Esophagus muscularis mucosa (tissue), 4 donors: ENCODE results near the gene DLG5. TPM values are rescaled to one million over a fixed set of nuclear protein-coding genes. Genes with fewer than 3 reads are reported as not detected.
A peak's percentile ranks its signal among the peaks of the same experiment; 100 is the strongest.

ENCODE experiments used
- DNase-seq: peaks from one replicate; pipeline ENCODE4 v3.0.0-alpha.2; 2017; ENCODE audit errors: extremely low spot score
- H3K27ac ChIP-seq, 4 donors: fragments of 200-600 bp; sonication (generic); replicated peaks in 1 of 4; 1 replicate in 3 of 4; 2 replicates in 1 of 4; pipeline ENCODE4 v1.5.1; 2016 to 2019; ENCODE audit warnings: mild to moderate bottlenecking in 1 of 4
- H3K27me3 ChIP-seq, 4 donors: fragments of 200-600 bp; sonication (generic); one replicate each; pipeline versions ENCODE4 v1.5.1 to v1.6.0; 2016 to 2019
- H3K36me3 ChIP-seq, 4 donors: fragments of 200-600 bp; sonication (generic); one replicate each; pipeline ENCODE4 v1.5.1; 2016 to 2019
- H3K4me1 ChIP-seq, 4 donors: fragments of 200-600 bp; sonication (generic); one replicate each; pipeline ENCODE4 v1.5.1; 2016 to 2019
- H3K4me3 ChIP-seq, 4 donors: fragments of 200-600 bp; sonication (generic); 1 replicate in 2 of 4; 2 replicates in 2 of 4; pipeline ENCODE4 v1.5.1; 2016 to 2019; ENCODE audit warnings: mild to moderate bottlenecking in 4 of 4, moderate library complexity in 1 of 4
- H3K9me3 ChIP-seq, 4 donors: fragments of 200-600 bp; sonication (generic); 1 replicate in 3 of 4; 2 replicates in 1 of 4; pipeline ENCODE4 v1.5.1; 2016 to 2019
- EP300 ChIP-seq: sonication (generic); formaldehyde crosslinking; IDR thresholded peaks from one replicate; pipeline ENCODE4 v1.6.1; 2017; ENCODE audit warnings: antibody characterized with exemption
- POLR2A ChIP-seq: fragments of 450-650 bp; IDR thresholded peaks from one replicate; pipeline ENCODE4 v1.6.1; 2017; ENCODE audit warnings: antibody characterized with exemption, moderate library complexity, mild to moderate bottlenecking, low read depth
- POLR2AphosphoS5 ChIP-seq, 2 donors: sonication (generic); formaldehyde crosslinking; IDR thresholded peaks; one replicate each; pipeline ENCODE4 v1.6.1; 2017; ENCODE audit warnings: antibody characterized with exemption in 2 of 2
- WGBS: methylation state at CpG from one replicate; pipeline ENCODE4 v1.1.5; 2018; 5-methylcytosine and 5-hydroxymethylcytosine counted together
- intact Hi-C: fragments of 100-400 bp; cut with DNase I; formaldehyde crosslinking; loops from one replicate; pipeline ENCODE4 v1.15.1; 2023
- total RNA-seq, 4 donors: library from RNA; depleted of rRNA; stranded (reverse); fragments of >200 nt; gene quantifications; one replicate each; pipeline versions ENCODE4 v1.1.0 to v1.2.1, GENCODE V29; 2016
- TF ChIP-seq, protein P1 (sequence below), 3 experiments: fragments of 200-600 bp in 2 of 3; fragments of 450-650 bp in 1 of 3; sonication (generic) in 2 of 3; IDR thresholded peaks; one replicate each; pipeline ENCODE4 v1.5.1; 2017 to 2019; ENCODE audit warnings: antibody characterized with exemption in 3 of 3, mild to moderate bottlenecking in 2 of 3, moderate library complexity in 1 of 3

Gene DLG5
- total RNA-seq, 4 donors from 2014 or later = 55.7 to 120 (median 76.6) TPM

DNA sequence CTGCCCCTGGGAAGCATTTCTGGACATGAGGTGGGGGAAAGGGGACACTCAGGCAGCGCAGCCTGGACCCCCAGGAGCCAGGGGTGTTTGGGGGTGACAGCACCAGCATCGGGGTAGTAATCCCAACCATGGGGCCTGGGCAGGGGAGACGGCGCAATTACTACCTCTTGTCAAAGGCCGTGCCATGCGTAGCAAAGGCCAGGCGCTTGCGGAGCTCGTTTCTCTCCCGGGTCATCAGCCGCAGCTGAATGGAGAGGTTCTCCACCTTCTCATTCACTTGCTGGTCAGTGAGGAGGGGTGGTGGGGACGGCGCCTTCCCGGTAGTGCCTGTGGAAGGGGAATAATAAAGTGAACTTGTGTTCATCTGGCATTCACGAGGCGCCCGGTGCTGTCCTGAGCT, 70.0 kb downstream of the DLG5 start:
- no peak for DNase-seq
- Histone ChIP-seq H3K9me3 (no peaks in the 10 kb centered on the region), H3K4me1 (peaks cover 0 to 25% (median 19%) of the 10 kb centered on the region in 4 donors), H3K36me3 (peaks cover 20 to 63% (median 46%) of the 10 kb centered on the region in 4 donors), H3K27me3 (no peaks in the 10 kb centered on the region), H3K4me3 (no peak overlapping the region), H3K27ac (no peak overlapping the region)
- intact Hi-C loops = no loop called here
- TF ChIP-seq POLR2AphosphoS5 (IDR thresholded peaks at IDR 0.05) (no peak), POLR2A (no peak), EP300 (no peak)
- TF ChIP-seq, protein P1, sequence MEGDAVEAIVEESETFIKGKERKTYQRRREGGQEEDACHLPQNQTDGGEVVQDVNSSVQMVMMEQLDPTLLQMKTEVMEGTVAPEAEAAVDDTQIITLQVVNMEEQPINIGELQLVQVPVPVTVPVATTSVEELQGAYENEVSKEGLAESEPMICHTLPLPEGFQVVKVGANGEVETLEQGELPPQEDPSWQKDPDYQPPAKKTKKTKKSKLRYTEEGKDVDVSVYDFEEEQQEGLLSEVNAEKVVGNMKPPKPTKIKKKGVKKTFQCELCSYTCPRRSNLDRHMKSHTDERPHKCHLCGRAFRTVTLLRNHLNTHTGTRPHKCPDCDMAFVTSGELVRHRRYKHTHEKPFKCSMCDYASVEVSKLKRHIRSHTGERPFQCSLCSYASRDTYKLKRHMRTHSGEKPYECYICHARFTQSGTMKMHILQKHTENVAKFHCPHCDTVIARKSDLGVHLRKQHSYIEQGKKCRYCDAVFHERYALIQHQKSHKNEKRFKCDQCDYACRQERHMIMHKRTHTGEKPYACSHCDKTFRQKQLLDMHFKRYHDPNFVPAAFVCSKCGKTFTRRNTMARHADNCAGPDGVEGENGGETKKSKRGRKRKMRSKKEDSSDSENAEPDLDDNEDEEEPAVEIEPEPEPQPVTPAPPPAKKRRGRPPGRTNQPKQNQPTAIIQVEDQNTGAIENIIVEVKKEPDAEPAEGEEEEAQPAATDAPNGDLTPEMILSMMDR (IDR thresholded peaks at IDR 0.05) = no peak
- WGBS = 95% methylated on average over 17 of the region's 17 CpGs

DNA sequence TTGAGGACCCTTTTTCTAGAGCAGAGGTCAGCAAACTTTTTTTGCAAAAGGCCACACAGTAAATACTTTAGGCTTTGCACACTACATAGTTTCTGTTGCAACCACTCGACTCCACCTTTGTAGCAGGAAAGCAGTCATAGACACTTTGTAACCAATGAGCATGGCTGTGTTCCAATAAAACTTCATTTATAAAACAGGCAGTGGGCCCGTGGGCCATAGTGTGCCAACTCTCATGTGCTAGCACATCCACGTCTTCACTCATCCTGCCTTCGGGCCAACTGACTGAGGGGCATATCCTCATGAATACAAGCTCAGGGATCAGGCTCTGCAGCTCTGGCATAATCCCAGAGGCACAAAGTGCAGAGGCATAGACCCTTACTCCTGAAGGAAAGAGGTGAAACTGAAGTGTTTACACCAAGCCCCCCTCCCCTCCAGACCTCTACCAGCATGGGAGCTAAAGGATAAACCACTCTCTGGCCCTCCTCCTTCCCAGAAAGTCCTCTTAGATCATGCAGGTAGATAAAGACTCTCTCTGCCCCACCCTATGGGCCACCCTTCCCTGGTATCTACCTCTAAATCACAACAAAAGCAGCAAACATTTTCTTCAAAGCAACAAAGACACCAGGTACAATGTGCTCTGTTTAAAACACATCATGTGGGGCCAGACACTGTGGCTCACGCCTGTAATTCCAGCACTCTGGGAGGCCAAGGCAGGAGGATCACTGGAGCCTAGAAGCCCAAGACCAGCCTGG, 71.0 kb downstream of the DLG5 start:
- peaks cover 0 to 17% (median 12%) of the 10 kb centered on the region in 4 donors for H3K4me1 ChIP-seq
- H3K9me3 ChIP-seq = no peaks in the 10 kb centered on the region
- intact Hi-C loops = no loop called here
- 63% methylated on average over 5 of the region's 5 CpGs for whole genome bisulfite sequencing
- peak overlapping the region in 3 of 4 donors; percentile 36 to 50 (median 47) for H3K27ac ChIP-seq
- H3K4me3 ChIP-seq = no peak overlapping the region
- H3K27me3 ChIP-seq = no peaks in the 10 kb centered on the region
- no peak for TF ChIP-seq POLR2A
- no peak for TF ChIP-seq EP300
- TF ChIP-seq, protein P1 (IDR thresholded peaks at IDR 0.05) = no peak
- no peak for TF ChIP-seq POLR2AphosphoS5 (IDR thresholded peaks at IDR 0.05)
- H3K36me3 ChIP-seq = peaks cover 20 to 73% (median 55%) of the 10 kb centered on the region in 4 donors
- DNase-seq = no peak

DNA sequence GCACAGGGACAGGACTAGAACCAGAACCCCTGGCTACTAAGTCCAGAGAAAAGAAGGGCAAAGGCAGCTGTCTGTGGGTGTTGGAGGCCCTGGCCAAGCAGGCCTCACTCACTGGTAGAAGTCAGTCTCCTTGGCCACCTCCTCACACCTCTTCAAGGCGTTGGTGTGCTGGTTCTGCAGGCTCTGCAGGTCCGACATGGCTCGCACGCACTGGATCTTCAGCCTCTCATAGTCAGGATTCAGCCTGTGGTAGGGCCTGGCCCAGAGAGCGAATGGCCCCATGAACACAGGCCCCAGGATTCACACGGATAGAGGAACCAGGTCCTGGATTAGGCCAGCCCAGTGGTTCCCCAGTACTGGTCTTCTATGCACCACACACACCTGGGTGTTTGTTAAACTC, 72.4 kb downstream of the DLG5 start:
- intact Hi-C loops = no loop called here
- no peak overlapping the region for H3K4me3 ChIP-seq
- no peak for DNase-seq
- H3K27me3 ChIP-seq = no peaks in the 10 kb centered on the region
- H3K9me3 ChIP-seq = no peaks in the 10 kb centered on the region
- H3K4me1 ChIP-seq = peaks cover 0 to 29% (median 18%) of the 10 kb centered on the region in 4 donors
- WGBS = 95% methylated on average over 3 of the region's 6 CpGs
- no peak overlapping the region for H3K27ac ChIP-seq
- TF ChIP-seq POLR2AphosphoS5 (IDR thresholded peaks at IDR 0.05) (no peak), POLR2A (no peak), EP300 (no peak)
- TF ChIP-seq, protein P1 (IDR thresholded peaks at IDR 0.05) = no peak
- H3K36me3 ChIP-seq = peaks cover 20 to 69% (median 57%) of the 10 kb centered on the region in 4 donors

DNA sequence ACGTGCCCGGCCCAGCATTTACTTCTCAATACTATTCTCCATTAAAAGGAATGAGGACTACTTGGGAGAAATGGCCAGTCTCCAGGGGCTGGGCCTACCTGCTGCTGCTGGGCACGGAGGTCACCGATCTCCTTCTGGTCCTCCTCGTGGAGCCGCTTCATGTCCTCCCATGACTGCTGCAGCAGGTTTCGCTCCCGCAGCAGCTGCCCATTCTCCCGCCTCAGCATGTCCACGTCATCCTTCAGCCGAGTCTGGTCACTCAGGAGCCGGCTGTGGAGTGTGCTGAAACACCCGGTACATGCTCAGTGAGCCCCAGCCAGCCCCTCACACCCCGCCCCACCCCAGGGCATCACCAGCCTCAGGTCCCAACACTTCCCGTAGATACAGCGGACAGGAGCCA, 73.3 kb downstream of the DLG5 start:
- Histone ChIP-seq H3K4me1 (peaks cover 0 to 34% (median 22%) of the 10 kb centered on the region in 4 donors), H3K9me3 (no peaks in the 10 kb centered on the region), H3K36me3 (peaks cover 20 to 67% (median 59%) of the 10 kb centered on the region in 4 donors), H3K27ac (no peak overlapping the region), H3K27me3 (no peaks in the 10 kb centered on the region), H3K4me3 (no peak overlapping the region)
- intact Hi-C loops = no loop called here
- TF ChIP-seq POLR2A (no peak), POLR2AphosphoS5 (IDR thresholded peaks at IDR 0.05) (no peak), EP300 (no peak)
- TF ChIP-seq, protein P1 (IDR thresholded peaks at IDR 0.05) = no peak
- no peak for DNase-seq
- WGBS = over 99% methylated on average over 16 of the region's 16 CpGs
